HepG2 (cell line): ENCODE results near the gene HPCAL1. TPM values are rescaled to one million over a fixed set of nuclear protein-coding genes. Genes with fewer than 3 reads are reported as not detected.

ENCODE experiments used
- ATAC-seq: fragments of 200-7000 bp; cut with Tn5 transposase; 3 replicates; pipeline ENCODE4 v1.9.1; 2020; ENCODE audit warnings: mild to moderate bottlenecking, moderate library complexity
- BruUV-seq: library from RNA; stranded (reverse); fragments of 400-500 nt; replicated peaks from 2 replicates; lab custom pipeline; 2021; lab: Mats Ljungman, UMichigan
- CTCF ChIA-PET: fragments of 300-600 bp; formaldehyde crosslinking; extraction: SDS; loops from one replicate; lab custom pipeline; 2021; ENCODE audit warnings: low total read pairs, inconsistent platforms, low intra/inter-chr PET ratio; lab: Yijun Ruan, JAX
- POLR2A ChIA-PET: fragments of 350-600 bp; sonication (Branson Sonifier 250); formaldehyde crosslinking; loops from one replicate; lab custom pipeline; 2020; ENCODE audit warnings: antibody characterized with exemption, inconsistent platforms; lab: Yijun Ruan, JAX
- DNase-seq: peaks from one replicate; pipeline ENCODE4 v3.0.0-alpha.2; 2015; ENCODE audit warnings: low spot score
- FAIRE-seq: peaks from 3 replicates; lab custom pipeline; 2011; peaks lifted over from hg19 to GRCh38; lab: Jason Lieb, UNC
- H2AFZ ChIP-seq: one replicate; pipeline ENCODE4 v1.6.1; 2011; ENCODE audit warnings: low read length, inconsistent platforms
- H3K27ac ChIP-seq: fragments of 300-600 bp; 3 replicates; pipeline ENCODE4 v1.8.0; 2011; ENCODE audit warnings: mixed run types, mild to moderate bottlenecking, mixed read lengths, low read length, inconsistent platforms; ENCODE audit not compliant: insufficient read depth; ENCODE audit errors: extremely low read length
- H3K27me3 ChIP-seq, 2 experiments: fragments of 200-600 bp in 1 of 2; 2 replicates in 1 of 2; 3 replicates in 1 of 2; pipeline versions ENCODE4 v1.6.0 to v1.8.0; 2011; ENCODE audit warnings: low read length in 2 of 2, mild to moderate bottlenecking in 2 of 2, moderate library complexity in 2 of 2, inconsistent platforms in 1 of 2; ENCODE audit not compliant: insufficient read depth in 2 of 2, control insufficient read depth in 1 of 2
- H3K36me3 ChIP-seq, 2 experiments: fragments of 200-600 bp in 1 of 2; replicated peaks in 1 of 2; 2 replicates in 1 of 2; 3 replicates in 1 of 2; pipeline versions ENCODE4 v1.5.1 to v1.8.0; 2011; ENCODE audit warnings: low read length in 2 of 2, inconsistent platforms in 1 of 2; ENCODE audit not compliant: insufficient read depth in 2 of 2, control insufficient read depth in 1 of 2
- H3K4me1 ChIP-seq: 2 replicates; pipeline ENCODE4 v1.5.1; 2012; ENCODE audit warnings: low read length, inconsistent platforms; ENCODE audit not compliant: insufficient read depth
- H3K4me2 ChIP-seq: 2 replicates; pipeline ENCODE4 v1.6.0; 2011; ENCODE audit warnings: low read depth, low read length, inconsistent platforms
- H3K4me3 ChIP-seq, 3 experiments: fragments of 200-600 bp in 1 of 3; sonication (generic), shearing (Covaris generic) in 1 of 3; replicated peaks in 1 of 3; 2 replicates each; pipeline ENCODE4 v1.5.1; 2011 to 2016; ENCODE audit warnings: low read length in 3 of 3, inconsistent platforms in 2 of 3, low read depth in 2 of 3, mild to moderate bottlenecking in 2 of 3, control low read depth in 1 of 3, mixed read lengths in 1 of 3; ENCODE audit not compliant: insufficient read depth in 1 of 3
- H3K79me2 ChIP-seq: one replicate; pipeline ENCODE4 v1.6.1; 2011; ENCODE audit warnings: low read length, inconsistent platforms; ENCODE audit not compliant: insufficient read depth
- H3K9ac ChIP-seq: 2 replicates; pipeline ENCODE4 v1.6.0; 2011; ENCODE audit warnings: mild to moderate bottlenecking, low read depth, low read length, inconsistent platforms; ENCODE audit not compliant: insufficient read depth
- H3K9me3 ChIP-seq: 2 replicates; pipeline ENCODE4 v1.5.1; 2012; ENCODE audit warnings: mild to moderate bottlenecking, low read length
- H4K20me1 ChIP-seq: 2 replicates; pipeline ENCODE4 v1.6.0; 2011; ENCODE audit warnings: inconsistent platforms, mild to moderate bottlenecking, low read length, moderate library complexity; ENCODE audit not compliant: insufficient read depth
- ATF1 ChIP-seq: IDR thresholded peaks from 2 replicates; pipeline ENCODE4 v1.6.1; 2016; ENCODE audit warnings: mild to moderate bottlenecking, control low read depth
- CAMTA2 ChIP-seq: sonication (generic); formaldehyde crosslinking; IDR thresholded peaks from 2 replicates; pipeline ENCODE4 v1.4.0; 2020; ENCODE audit warnings: mild to moderate bottlenecking, missing genetic modification reagents, borderline replicate concordance
- EED ChIP-seq: sonication (generic); formaldehyde crosslinking; IDR thresholded peaks from 2 replicates; pipeline ENCODE4 v1.5.0; 2020; ENCODE audit warnings: mild to moderate bottlenecking, missing genetic modification reagents
- GLI4 ChIP-seq: sonication (generic); formaldehyde crosslinking; IDR thresholded peaks from 2 replicates; pipeline ENCODE4 v1.5.1; 2020; ENCODE audit warnings: missing genetic modification reagents, mild to moderate bottlenecking, moderate library complexity, borderline replicate concordance
- NRL ChIP-seq: sonication (generic); formaldehyde crosslinking; IDR thresholded peaks from 2 replicates; pipeline ENCODE4 v1.5.0; 2020; ENCODE audit warnings: missing genetic modification reagents, mild to moderate bottlenecking, moderate library complexity, borderline replicate concordance
- POLR2AphosphoS5 ChIP-seq: IDR thresholded peaks from 2 replicates; pipeline ENCODE4 v1.6.1; 2012; ENCODE audit warnings: low read depth, low read length
- RXRA ChIP-seq: sonication (generic); formaldehyde crosslinking; IDR thresholded peaks from 2 replicates; pipeline ENCODE4 v1.5.1; 2020; ENCODE audit warnings: missing genetic modification reagents
- ZNF180 ChIP-seq: sonication (generic); formaldehyde crosslinking; IDR thresholded peaks from 2 replicates; pipeline ENCODE4 v1.4.0; 2020; ENCODE audit warnings: low read depth, missing genetic modification reagents, borderline replicate concordance
- ZNF350 ChIP-seq: sonication (generic); formaldehyde crosslinking; IDR thresholded peaks from 2 replicates; pipeline ENCODE4 v1.4.0; 2020; ENCODE audit warnings: mild to moderate bottlenecking, low read depth, missing genetic modification reagents, borderline replicate concordance
- ZNF879 ChIP-seq: sonication (generic); formaldehyde crosslinking; IDR thresholded peaks from 2 replicates; pipeline ENCODE4 v1.8.1; 2023; ENCODE audit warnings: missing genetic modification reagents
- WGBS: methylation state at CpG from one replicate; pipeline ENCODE4 v1.1.6; 2017; ENCODE audit warnings: low lambda C conversion rate; 5-methylcytosine and 5-hydroxymethylcytosine counted together
- in situ Hi-C: cut with HindIII; loops from 2 replicates; pipeline ENCODE4 v1.10.0; 2017; ENCODE audit warnings: low pct_unique_long_range_greater_than_20kb; ENCODE audit not compliant: extremely low pct_ligation_motif_present
- intact Hi-C: fragments of 100-400 bp; cut with micrococcal nuclease; formaldehyde crosslinking; loops from one replicate; pipeline ENCODE4 v1.10.0; 2022; ENCODE audit not compliant: unreplicated experiment
- polyA plus RNA-seq, 8 experiments: library from polyadenylated mRNA; depleted of rRNA in 3 of 8; stranded (reverse) in 7 of 8; unstranded in 1 of 8; fragments of >200 nt; fragmentation: Illumina TruSeq in 4 of 8; extraction: Trizol in 4 of 8; gene quantifications; 2 replicates each; pipeline versions ENCODE4 v1.2.1 to v1.2.3, GENCODE V29; 2011 to 2016; ENCODE audit warnings: low read depth in 4 of 8, missing spikeins in 1 of 8, mixed read lengths in 1 of 8; ENCODE audit not compliant: insufficient read depth in 1 of 8
- total RNA-seq, 5 experiments: library from RNA; depleted of rRNA; stranded (reverse); fragments of >200 nt; fragmentation: Illumina TruSeq; extraction: Trizol; gene quantifications; 2 replicates each; pipeline ENCODE4 v1.2.3, GENCODE V29; 2016; ENCODE audit warnings: low read depth in 1 of 5
- TF ChIP-seq, protein P1 (sequence below): sonication (generic); formaldehyde crosslinking; IDR thresholded peaks from 2 replicates; pipeline ENCODE4 v1.9.0; 2021; ENCODE audit warnings: missing genetic modification reagents, borderline replicate concordance
- TF ChIP-seq, protein P2 (sequence below): IDR thresholded peaks from 2 replicates; pipeline ENCODE4 v1.4.0; 2020; ENCODE audit warnings: mild to moderate bottlenecking, missing genetic modification reagents

HPCAL1 gene
- total and polyA plus RNA-seq, 2 of the 13 experiments (the other 11 are each of a cell fraction or from before 2014, with no cell fraction given): 29.5 to 29.9 TPM

DNA sequence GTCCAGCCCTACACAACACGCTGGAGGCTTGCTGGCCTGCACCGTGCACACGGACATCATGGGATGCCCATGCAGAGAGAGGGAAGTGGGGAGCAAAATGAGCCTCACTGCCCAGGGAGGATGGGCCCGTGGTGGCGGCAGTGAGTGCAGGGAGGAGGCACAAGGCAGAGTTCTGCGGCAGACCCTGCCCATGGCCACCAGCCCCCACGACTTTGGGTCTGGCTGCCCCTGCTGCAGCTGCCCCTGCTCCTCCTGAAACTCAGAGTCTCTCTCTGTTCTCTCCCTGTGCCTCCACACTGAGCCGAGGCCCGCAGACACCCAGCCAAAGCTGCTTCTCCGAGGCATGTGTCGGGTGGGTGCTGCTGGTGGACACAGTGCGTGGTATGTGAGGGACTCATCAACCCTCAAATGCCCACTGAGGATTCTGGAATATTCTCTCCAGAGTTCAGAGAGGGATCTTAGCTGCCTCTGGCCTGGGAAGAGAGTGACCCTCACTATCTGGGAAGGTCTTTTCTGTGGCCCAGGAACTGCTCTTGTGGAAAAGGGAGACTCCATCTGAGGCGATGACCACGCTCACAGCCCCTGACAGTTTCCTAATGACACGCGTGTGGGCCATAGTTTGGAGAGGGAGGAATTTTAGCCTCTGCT, 45.1 kb upstream of the HPCAL1 start (continued):
- TF ChIP-seq, protein P1, sequence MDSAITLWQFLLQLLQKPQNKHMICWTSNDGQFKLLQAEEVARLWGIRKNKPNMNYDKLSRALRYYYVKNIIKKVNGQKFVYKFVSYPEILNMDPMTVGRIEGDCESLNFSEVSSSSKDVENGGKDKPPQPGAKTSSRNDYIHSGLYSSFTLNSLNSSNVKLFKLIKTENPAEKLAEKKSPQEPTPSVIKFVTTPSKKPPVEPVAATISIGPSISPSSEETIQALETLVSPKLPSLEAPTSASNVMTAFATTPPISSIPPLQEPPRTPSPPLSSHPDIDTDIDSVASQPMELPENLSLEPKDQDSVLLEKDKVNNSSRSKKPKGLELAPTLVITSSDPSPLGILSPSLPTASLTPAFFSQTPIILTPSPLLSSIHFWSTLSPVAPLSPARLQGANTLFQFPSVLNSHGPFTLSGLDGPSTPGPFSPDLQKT (CRISPR knock-in tag): no peak
- no peak for TF ChIP-seq CAMTA2 (CRISPR knock-in tag)
- TF ChIP-seq GLI4: no peak
- TF ChIP-seq, protein P2, sequence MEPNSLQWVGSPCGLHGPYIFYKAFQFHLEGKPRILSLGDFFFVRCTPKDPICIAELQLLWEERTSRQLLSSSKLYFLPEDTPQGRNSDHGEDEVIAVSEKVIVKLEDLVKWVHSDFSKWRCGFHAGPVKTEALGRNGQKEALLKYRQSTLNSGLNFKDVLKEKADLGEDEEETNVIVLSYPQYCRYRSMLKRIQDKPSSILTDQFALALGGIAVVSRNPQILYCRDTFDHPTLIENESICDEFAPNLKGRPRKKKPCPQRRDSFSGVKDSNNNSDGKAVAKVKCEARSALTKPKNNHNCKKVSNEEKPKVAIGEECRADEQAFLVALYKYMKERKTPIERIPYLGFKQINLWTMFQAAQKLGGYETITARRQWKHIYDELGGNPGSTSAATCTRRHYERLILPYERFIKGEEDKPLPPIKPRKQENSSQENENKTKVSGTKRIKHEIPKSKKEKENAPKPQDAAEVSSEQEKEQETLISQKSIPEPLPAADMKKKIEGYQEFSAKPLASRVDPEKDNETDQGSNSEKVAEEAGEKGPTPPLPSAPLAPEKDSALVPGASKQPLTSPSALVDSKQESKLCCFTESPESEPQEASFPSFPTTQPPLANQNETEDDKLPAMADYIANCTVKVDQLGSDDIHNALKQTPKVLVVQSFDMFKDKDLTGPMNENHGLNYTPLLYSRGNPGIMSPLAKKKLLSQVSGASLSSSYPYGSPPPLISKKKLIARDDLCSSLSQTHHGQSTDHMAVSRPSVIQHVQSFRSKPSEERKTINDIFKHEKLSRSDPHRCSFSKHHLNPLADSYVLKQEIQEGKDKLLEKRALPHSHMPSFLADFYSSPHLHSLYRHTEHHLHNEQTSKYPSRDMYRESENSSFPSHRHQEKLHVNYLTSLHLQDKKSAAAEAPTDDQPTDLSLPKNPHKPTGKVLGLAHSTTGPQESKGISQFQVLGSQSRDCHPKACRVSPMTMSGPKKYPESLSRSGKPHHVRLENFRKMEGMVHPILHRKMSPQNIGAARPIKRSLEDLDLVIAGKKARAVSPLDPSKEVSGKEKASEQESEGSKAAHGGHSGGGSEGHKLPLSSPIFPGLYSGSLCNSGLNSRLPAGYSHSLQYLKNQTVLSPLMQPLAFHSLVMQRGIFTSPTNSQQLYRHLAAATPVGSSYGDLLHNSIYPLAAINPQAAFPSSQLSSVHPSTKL: no peak
- TF ChIP-seq ZNF180 (CRISPR knock-in tag): no peak
- no peak for TF ChIP-seq ZNF879
- TF ChIP-seq ATF1 (CRISPR knock-in tag): no peak
- no peak for TF ChIP-seq EED (CRISPR knock-in tag)

DNA sequence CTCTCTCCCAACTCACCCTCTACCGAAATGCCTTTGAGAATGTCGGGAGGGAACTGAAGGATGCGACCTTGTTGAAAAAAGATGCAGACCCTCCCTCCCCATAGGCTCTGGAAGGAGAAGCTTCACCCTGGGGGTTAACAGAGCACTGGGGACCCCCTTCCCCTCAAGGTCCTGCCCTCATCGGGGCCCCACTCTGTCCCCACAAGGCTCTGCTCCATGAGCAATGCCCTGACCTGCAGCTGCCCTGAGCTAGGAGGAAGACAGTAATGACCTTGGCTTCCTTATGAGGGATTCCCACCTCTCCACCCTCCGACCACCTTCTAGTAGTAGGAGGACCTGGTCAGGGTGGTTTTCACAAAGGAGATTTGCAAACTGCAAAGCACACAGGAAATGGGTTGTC, 44.4 kb upstream of the HPCAL1 start:
- H3K9ac ChIP-seq: no peak overlapping the region
- in situ Hi-C loops: no loop called here
- H3K9me3 ChIP-seq: no peaks in the 10 kb centered on the region
- FAIRE-seq (no peak), DNase-seq (no peak), ATAC-seq (no peak)
- BruUV-seq: no TSS peak
- peaks cover 18% of the 10 kb centered on the region for H3K4me1 ChIP-seq
- ChIA-PET CTCF (no interaction called here), POLR2A (no interaction called here)
- peaks cover 27 to 92% of the 10 kb centered on the region in 2 experiments for H3K27me3 ChIP-seq
- no peaks in the 10 kb centered on the region for H3K36me3 ChIP-seq
- H3K27ac ChIP-seq: no peak overlapping the region
- H2AFZ ChIP-seq: no peak overlapping the region
- no peaks in the 10 kb centered on the region for H3K79me2 ChIP-seq
- no peak overlapping the region for H3K4me2 ChIP-seq
- H4K20me1 ChIP-seq: no peaks in the 10 kb centered on the region
- intact Hi-C loops: no loop called here
- WGBS: 39% methylated on average over 5 of the region's 5 CpGs
- H3K4me3 ChIP-seq: no peak overlapping the region
- TF ChIP-seq POLR2AphosphoS5 (no peak), NRL (CRISPR knock-in tag) (no peak), ZNF350 (no peak), RXRA (CRISPR knock-in tag) (no peak)
